ENCODE results near the gene SMIM44. TPM values are rescaled to one million over a fixed set of nuclear protein-coding genes. Genes with fewer than 3 reads are reported as not detected.

The SMIM44 gene
- total RNA-seq, 1 donor from 2014 or later = not detected

DNA sequence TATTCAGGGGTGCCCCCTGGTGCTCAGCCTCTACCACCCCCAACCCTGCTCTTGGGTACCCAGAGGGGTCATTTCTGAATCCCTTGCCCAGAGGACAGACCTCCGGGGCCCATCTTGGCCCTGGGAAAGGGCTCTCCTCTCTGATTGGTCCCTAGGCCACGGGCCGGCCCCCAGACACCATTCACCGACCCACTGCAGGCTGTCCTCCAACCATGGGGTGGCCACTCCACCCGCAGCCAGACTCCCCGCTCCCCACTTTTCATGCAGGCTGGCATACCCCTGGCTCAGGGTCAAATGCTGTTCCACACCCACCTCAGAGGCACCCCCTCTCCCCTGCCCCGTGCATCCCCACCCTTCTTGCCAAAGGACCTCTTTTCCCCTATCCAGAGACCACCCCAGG is 17.7 kb downstream of the SMIM44 start:
- H3K4me3 ChIP-seq = no peak overlapping the region
- no peak overlapping the region for H3K27ac Mint-ChIP-seq
- peaks cover 98% of the 10 kb centered on the region for H3K27me3 ChIP-seq
- no peak overlapping the region for H3K9ac ChIP-seq
- no peak overlapping the region for H2AFZ ChIP-seq (replicated peaks)
- no peak for TF ChIP-seq EZH2 (IDR thresholded peaks at IDR 0.05)
- TF ChIP-seq EZH2phosphoT487 (IDR thresholded peaks at IDR 0.05) = no peak
- TF ChIP-seq, protein P1, sequence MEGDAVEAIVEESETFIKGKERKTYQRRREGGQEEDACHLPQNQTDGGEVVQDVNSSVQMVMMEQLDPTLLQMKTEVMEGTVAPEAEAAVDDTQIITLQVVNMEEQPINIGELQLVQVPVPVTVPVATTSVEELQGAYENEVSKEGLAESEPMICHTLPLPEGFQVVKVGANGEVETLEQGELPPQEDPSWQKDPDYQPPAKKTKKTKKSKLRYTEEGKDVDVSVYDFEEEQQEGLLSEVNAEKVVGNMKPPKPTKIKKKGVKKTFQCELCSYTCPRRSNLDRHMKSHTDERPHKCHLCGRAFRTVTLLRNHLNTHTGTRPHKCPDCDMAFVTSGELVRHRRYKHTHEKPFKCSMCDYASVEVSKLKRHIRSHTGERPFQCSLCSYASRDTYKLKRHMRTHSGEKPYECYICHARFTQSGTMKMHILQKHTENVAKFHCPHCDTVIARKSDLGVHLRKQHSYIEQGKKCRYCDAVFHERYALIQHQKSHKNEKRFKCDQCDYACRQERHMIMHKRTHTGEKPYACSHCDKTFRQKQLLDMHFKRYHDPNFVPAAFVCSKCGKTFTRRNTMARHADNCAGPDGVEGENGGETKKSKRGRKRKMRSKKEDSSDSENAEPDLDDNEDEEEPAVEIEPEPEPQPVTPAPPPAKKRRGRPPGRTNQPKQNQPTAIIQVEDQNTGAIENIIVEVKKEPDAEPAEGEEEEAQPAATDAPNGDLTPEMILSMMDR (IDR thresholded peaks at IDR 0.05) = no peak
- peaks cover 12% of the 10 kb centered on the region for H4K20me1 ChIP-seq (ENCODE audit: low read depth)
- H3K9me3 ChIP-seq (ENCODE audit: low read depth) = no peaks in the 10 kb centered on the region
- H3K36me3 ChIP-seq = no peaks in the 10 kb centered on the region
- no peak for DNase-seq (ENCODE audit: low spot score)
- peaks cover 3% of the 10 kb centered on the region for H3K4me1 Mint-ChIP-seq
- H3K4me1 ChIP-seq = peaks cover 20% of the 10 kb centered on the region
- H3K36me3 Mint-ChIP-seq = no peaks in the 10 kb centered on the region
- no peak overlapping the region for H3K4me2 ChIP-seq
- peaks cover 56% of the 10 kb centered on the region for H3K27me3 Mint-ChIP-seq (ENCODE audit: insufficient read depth, low read depth)
- no peaks in the 10 kb centered on the region for H3K79me2 ChIP-seq (ENCODE audit: low read depth)
- H3K4me3 Mint-ChIP-seq = no peak overlapping the region
- H3F3A ChIP-seq (ENCODE audit: low read depth) = peaks cover 10% of the 10 kb centered on the region
- H3K27ac ChIP-seq = no peak overlapping the region
- peaks cover 14% of the 10 kb centered on the region for H3K9me3 Mint-ChIP-seq

DNA sequence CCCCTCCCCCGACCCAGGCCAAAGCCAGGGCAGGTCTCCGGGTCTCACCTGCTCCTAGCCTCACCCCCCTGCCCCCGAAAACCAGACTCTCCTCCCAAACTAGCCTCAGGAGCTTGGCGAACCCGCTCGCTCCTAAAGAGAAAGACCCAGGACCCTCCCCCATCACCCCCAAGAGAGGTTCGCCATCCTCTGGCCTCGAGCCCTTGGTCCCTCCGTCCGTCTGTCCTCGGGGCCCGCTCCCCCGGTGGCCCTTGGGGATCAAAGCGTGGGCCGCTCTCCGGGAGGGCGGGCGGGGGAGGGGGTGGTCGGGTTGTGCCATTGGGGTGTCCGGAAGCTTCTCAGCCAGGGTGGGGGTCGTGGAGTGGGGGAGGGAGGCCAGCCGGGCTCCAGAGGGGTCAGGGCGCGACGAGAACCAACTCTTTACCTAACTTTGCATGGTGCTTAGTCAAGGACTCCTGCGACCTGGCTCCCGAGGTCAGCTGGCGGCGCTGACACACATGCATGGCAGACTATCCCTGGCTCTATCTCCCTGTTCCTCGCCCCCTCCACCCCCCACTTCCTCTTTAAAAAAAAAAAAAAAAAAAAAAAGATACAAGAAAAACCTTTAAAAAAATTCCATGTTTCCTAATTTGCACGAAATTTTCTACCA is 18.5 kb downstream of the SMIM44 start:
- TF ChIP-seq EZH2 (IDR thresholded peaks at IDR 0.05) = no peak
- TF ChIP-seq EZH2phosphoT487 (IDR thresholded peaks at IDR 0.05) = peak; percentile 4
- Mint-ChIP-seq H3K4me3 (no peak overlapping the region), H3K36me3 (no peaks in the 10 kb centered on the region), H3K4me1 (peaks cover 3% of the 10 kb centered on the region), H3K27ac (no peak overlapping the region), H3K27me3 (ENCODE audit: insufficient read depth, low read depth) (peaks cover 56% of the 10 kb centered on the region), H3K9me3 (peaks cover 14% of the 10 kb centered on the region)
- Histone ChIP-seq H3K36me3 (no peaks in the 10 kb centered on the region), H3K9me3 (ENCODE audit: low read depth) (no peaks in the 10 kb centered on the region), H3K4me2 (peak overlapping the region; percentile 72), H3K4me3 (peak overlapping the region; percentile 17), H3F3A (ENCODE audit: low read depth) (peaks cover 10% of the 10 kb centered on the region), H3K27ac (no peak overlapping the region), H3K27me3 (peaks cover 98% of the 10 kb centered on the region), H2AFZ (replicated peaks) (no peak overlapping the region), H3K9ac (no peak overlapping the region), H3K79me2 (ENCODE audit: low read depth) (no peaks in the 10 kb centered on the region), H3K4me1 (peaks cover 20% of the 10 kb centered on the region), H4K20me1 (ENCODE audit: low read depth) (peaks cover 12% of the 10 kb centered on the region)
- DNase-seq (ENCODE audit: low spot score) = peak; percentile 47

DNA sequence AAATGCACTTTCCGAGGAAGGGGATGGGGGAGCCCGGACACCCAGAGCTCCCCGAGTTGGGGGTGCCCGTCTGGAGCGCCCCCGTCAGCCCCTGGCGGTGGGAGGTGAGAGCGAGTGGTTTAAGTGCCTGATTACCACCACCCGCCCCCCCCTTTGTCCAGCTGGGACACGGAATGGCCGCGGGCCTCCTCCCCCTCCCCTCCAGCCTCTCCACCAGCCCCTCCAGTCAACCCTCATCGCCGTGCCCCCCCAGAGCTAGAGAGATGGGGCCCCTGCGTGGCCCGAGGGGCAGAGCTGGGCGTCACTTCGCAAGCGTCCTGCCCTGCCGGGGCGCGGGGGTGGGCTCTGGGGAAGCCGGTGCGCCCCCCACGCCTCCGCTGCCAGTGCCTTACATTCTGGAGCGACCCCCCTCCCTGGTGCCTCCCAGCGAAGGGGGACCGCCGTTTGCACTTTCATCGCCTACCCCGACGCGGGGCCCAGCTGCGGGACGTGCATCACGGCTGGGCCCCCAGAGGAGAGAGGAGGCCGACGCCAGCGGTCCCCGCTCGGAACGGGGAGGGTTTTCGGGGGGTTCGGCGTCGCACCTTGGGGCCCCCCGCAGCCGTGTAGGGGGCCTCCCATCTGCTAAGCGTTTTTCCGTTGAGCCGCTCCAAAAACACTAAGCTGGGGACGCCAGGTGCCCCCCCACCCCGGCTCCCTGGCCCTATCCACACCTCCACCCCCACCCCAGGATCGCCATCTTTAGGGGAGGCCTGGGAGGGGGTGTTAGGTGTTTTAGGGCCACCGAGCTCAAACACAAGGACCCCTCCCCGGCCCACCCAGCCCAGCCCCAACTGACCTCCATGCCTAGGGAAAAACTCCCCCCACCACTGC is 19.3 kb downstream of the SMIM44 start:
- Mint-ChIP-seq H3K9me3 (peaks cover 10% of the 10 kb centered on the region), H3K27me3 (ENCODE audit: insufficient read depth, low read depth) (peaks cover 60% of the 10 kb centered on the region), H3K27ac (no peak overlapping the region), H3K4me3 (no peak overlapping the region), H3K4me1 (peaks cover 7% of the 10 kb centered on the region), H3K36me3 (no peaks in the 10 kb centered on the region)
- H3K4me2 ChIP-seq = peak overlapping the region; percentile 72
- peaks cover 10% of the 10 kb centered on the region for H3F3A ChIP-seq (ENCODE audit: low read depth)
- H3K27me3 ChIP-seq = peaks cover 98% of the 10 kb centered on the region
- no peak overlapping the region for H2AFZ ChIP-seq (replicated peaks)
- no peaks in the 10 kb centered on the region for H3K36me3 ChIP-seq
- H3K79me2 ChIP-seq (ENCODE audit: low read depth) = no peaks in the 10 kb centered on the region
- H4K20me1 ChIP-seq (ENCODE audit: low read depth) = peaks cover 12% of the 10 kb centered on the region
- no peak overlapping the region for H3K27ac ChIP-seq
- peak; percentile 58 for DNase-seq (ENCODE audit: low spot score)
- peaks cover 24% of the 10 kb centered on the region for H3K4me1 ChIP-seq
- peak overlapping the region; percentile 39 for H3K4me3 ChIP-seq
- H3K9me3 ChIP-seq (ENCODE audit: low read depth) = no peaks in the 10 kb centered on the region
- peak; percentile 57 for TF ChIP-seq EZH2 (IDR thresholded peaks at IDR 0.05)
- TF ChIP-seq, protein P1 (IDR thresholded peaks at IDR 0.05) = peak; percentile 40
- peak; percentile 61 for TF ChIP-seq EZH2phosphoT487 (IDR thresholded peaks at IDR 0.05)
- no peak overlapping the region for H3K9ac ChIP-seq
